Keratinocyte (primary cell): Measurements from ENCODE around the gene TENM4. TPM values are rescaled to one million over a fixed set of nuclear protein-coding genes. Genes with fewer than 3 reads are reported as not detected.

Source experiments
- DNase-seq: peaks from one replicate; pipeline ENCODE4 v3.0.0-alpha.2; 2011; ENCODE audit warnings: low read depth, missing footprints, low spot score
- FAIRE-seq: peaks from 2 replicates; lab custom pipeline; 2011; peaks lifted over from hg19 to GRCh38; lab: Jason Lieb, UNC
- H2AFZ ChIP-seq: 2 replicates; pipeline ENCODE4 v1.6.0; 2012; ENCODE audit warnings: low read length, control low read depth, inconsistent platforms; ENCODE audit not compliant: control insufficient read depth
- H3K27ac ChIP-seq: 2 replicates; pipeline ENCODE4 v1.5.1; 2011; ENCODE audit warnings: low read length; ENCODE audit not compliant: control insufficient read depth, insufficient read depth
- H3K27me3 ChIP-seq: 3 replicates; pipeline ENCODE4 v1.6.0; 2011; ENCODE audit warnings: low read length; ENCODE audit not compliant: control insufficient read depth, insufficient read depth; ENCODE audit errors: extremely low read depth
- H3K36me3 ChIP-seq, 2 experiments: 2 replicates in 1 of 2; 3 replicates in 1 of 2; pipeline ENCODE4 v1.5.1; 2011; ENCODE audit warnings: low read length in 2 of 2, mild to moderate bottlenecking in 1 of 2; ENCODE audit not compliant: control insufficient read depth in 2 of 2, insufficient read depth in 2 of 2; ENCODE audit errors: extremely low read depth in 1 of 2
- H3K4me1 ChIP-seq: 3 replicates; pipeline ENCODE4 v1.5.1; 2011; ENCODE audit warnings: low read length; ENCODE audit not compliant: control insufficient read depth, insufficient read depth; ENCODE audit errors: extremely low read depth
- H3K4me2 ChIP-seq: 3 replicates; pipeline ENCODE4 v1.6.0; 2011; ENCODE audit warnings: low read depth, low read length; ENCODE audit not compliant: control insufficient read depth, insufficient read depth; ENCODE audit errors: extremely low read depth
- H3K4me3 ChIP-seq, 3 experiments: fragments of 200-600 bp in 1 of 3; sonication (generic) in 1 of 3; 2 replicates in 2 of 3; 3 replicates in 1 of 3; pipeline ENCODE4 v1.5.1; 2011 to 2016; ENCODE audit warnings: low read length in 3 of 3, mild to moderate bottlenecking in 3 of 3, control low read depth in 2 of 3, inconsistent platforms in 1 of 3, low read depth in 1 of 3, mixed read lengths in 1 of 3, mixed run types in 1 of 3, moderate library complexity in 1 of 3; ENCODE audit not compliant: control insufficient read depth in 2 of 3, insufficient read depth in 2 of 3; ENCODE audit errors: extremely low read depth in 1 of 3
- H3K79me2 ChIP-seq: 2 replicates; pipeline ENCODE4 v1.6.0; 2012; ENCODE audit warnings: low read length; ENCODE audit not compliant: control insufficient read depth, insufficient read depth
- H3K9ac ChIP-seq: 3 replicates; pipeline ENCODE4 v1.6.0; 2011; ENCODE audit warnings: low read length; ENCODE audit not compliant: control insufficient read depth, insufficient read depth; ENCODE audit errors: extremely low read depth
- H3K9me1 ChIP-seq: 3 replicates; pipeline ENCODE4 v1.6.0; 2011; ENCODE audit warnings: low read length; ENCODE audit not compliant: control insufficient read depth, insufficient read depth; ENCODE audit errors: extremely low read depth
- H3K9me3 ChIP-seq: 2 replicates; pipeline ENCODE4 v1.5.1; 2012; ENCODE audit warnings: low read depth, low read length; ENCODE audit not compliant: control insufficient read depth
- H4K20me1 ChIP-seq: 3 replicates; pipeline ENCODE4 v1.6.0; 2011; ENCODE audit warnings: low read length; ENCODE audit not compliant: control insufficient read depth, insufficient read depth; ENCODE audit errors: extremely low read depth
- EZH2 ChIP-seq: IDR thresholded peaks from one replicate; pipeline ENCODE4 v1.6.1; 2012; ENCODE audit warnings: inconsistent platforms, mild to moderate bottlenecking, low read length, moderate library complexity
- dilution Hi-C: fragments of 300-500 bp; cut with MboI; formaldehyde crosslinking; loops from one replicate; pipeline ENCODE4 v1.7.0; 2020; ENCODE audit warnings: low sequenced_read_pairs; ENCODE audit not compliant: extremely low pct_ligation_motif_present
- polyA plus RNA-seq, 5 experiments: library from polyadenylated mRNA; depleted of rRNA in 3 of 5; stranded (reverse) in 3 of 5; stranded (forward) in 1 of 5; unstranded in 1 of 5; fragments of >200 nt; gene quantifications; 1 replicate in 1 of 5; 2 replicates in 3 of 5; 3 replicates in 1 of 5; pipeline versions ENCODE4 v1.2.1 to v1.2.3, GENCODE V29; 2011 to 2012; ENCODE audit warnings: missing spikeins in 2 of 5, low read depth in 1 of 5, low replicate concordance in 1 of 5
- TF ChIP-seq, protein P1 (sequence below), 3 experiments: IDR thresholded peaks in 1 of 3; conservative IDR thresholded peaks in 1 of 3; optimal IDR thresholded peaks in 1 of 3; 2 replicates in 2 of 3; 3 replicates in 1 of 3; pipeline versions ENCODE3 to v1.5.1; 2011; ENCODE audit warnings: low read length in 3 of 3, mild to moderate bottlenecking in 3 of 3, moderate library complexity in 2 of 3, control low read depth in 1 of 3, inconsistent platforms in 1 of 3; ENCODE audit not compliant: insufficient read depth in 2 of 3; ENCODE audit errors: extremely low read depth in 1 of 3

Gene TENM4
- polyA plus RNA-seq, 1 donor (not counting 4 experiments of a cell fraction or from before 2014, with no cell fraction given) = 3.5 TPM

DNA sequence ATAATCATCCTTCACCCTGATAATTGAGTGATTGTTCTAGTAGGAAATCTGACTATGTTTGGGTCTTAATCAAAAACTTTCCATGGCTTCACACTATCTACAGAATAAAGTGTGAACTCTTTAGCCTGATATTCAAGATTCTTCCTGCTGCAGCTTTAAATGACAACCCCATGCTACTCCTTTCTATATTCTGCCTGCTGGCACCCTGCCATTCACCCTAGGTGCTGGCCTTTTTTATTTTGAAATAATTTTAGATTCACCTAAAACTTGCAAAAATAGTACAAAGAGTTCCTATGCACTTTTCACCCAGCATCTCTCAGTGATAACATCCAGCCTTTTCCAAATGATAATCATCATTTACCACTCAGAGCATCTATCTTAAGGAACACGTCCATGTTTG, 502.8 kb downstream of the TENM4 start:
- no peak for DNase-seq
- FAIRE-seq = no peak
- Histone ChIP-seq H4K20me1 (no peaks in the 10 kb centered on the region), H3K4me3 (no peak overlapping the region), H3K36me3 (peaks cover 0 to 2% of the 10 kb centered on the region in 2 experiments), H3K4me1 (no peaks in the 10 kb centered on the region), H3K9ac (no peak overlapping the region), H3K27me3 (no peaks in the 10 kb centered on the region), H3K9me1 (no peaks in the 10 kb centered on the region), H3K4me2 (no peak overlapping the region), H3K79me2 (no peaks in the 10 kb centered on the region), H2AFZ (no peak overlapping the region), H3K9me3 (no peaks in the 10 kb centered on the region), H3K27ac (no peak overlapping the region)
- dilution Hi-C loops = no loop called here
- TF ChIP-seq, protein P1, sequence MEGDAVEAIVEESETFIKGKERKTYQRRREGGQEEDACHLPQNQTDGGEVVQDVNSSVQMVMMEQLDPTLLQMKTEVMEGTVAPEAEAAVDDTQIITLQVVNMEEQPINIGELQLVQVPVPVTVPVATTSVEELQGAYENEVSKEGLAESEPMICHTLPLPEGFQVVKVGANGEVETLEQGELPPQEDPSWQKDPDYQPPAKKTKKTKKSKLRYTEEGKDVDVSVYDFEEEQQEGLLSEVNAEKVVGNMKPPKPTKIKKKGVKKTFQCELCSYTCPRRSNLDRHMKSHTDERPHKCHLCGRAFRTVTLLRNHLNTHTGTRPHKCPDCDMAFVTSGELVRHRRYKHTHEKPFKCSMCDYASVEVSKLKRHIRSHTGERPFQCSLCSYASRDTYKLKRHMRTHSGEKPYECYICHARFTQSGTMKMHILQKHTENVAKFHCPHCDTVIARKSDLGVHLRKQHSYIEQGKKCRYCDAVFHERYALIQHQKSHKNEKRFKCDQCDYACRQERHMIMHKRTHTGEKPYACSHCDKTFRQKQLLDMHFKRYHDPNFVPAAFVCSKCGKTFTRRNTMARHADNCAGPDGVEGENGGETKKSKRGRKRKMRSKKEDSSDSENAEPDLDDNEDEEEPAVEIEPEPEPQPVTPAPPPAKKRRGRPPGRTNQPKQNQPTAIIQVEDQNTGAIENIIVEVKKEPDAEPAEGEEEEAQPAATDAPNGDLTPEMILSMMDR (optimal IDR thresholded peaks at IDR 0.05 in 1 of 3, IDR thresholded peaks at IDR 0.05 in 1 of 3, conservative IDR thresholded peaks at IDR 0.05 in 1 of 3; ENCODE audit: extremely low read depth in 1 of 3, insufficient read depth in 2 of 3, low read length in 3 of 3) = no peak
- no peak for TF ChIP-seq EZH2

DNA sequence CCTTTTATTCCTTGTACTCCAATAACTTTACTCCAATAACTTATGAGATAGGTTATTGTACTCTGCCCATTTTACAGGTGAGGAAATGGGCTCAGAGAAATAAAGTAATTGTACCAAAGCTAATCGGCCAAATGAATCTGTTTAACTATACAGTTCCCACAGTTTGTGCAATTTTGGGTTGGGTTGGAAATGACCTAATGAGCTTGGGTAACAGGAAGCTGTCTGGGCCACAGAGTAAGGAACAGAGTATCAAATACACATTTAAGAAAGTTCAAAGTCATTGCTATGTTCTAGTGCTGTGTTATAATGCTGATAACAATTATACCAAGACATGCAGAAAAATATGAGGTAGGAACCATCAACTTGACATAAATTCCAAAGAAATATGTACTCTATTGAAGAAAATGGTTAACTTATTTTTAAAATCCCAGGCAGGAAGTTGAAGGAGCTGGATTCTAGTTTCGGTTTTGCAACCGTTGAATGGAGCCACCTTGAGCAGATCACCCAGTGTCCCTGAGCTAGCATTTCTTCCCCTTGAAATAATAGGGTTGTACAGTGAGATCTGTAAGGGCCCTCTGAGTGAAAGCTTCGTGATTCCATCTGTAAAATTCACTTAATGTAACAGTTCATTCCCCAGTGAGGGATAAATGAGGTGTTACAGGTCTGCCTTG, 505.3 kb downstream of the TENM4 start:
- no peak for DNase-seq
- dilution Hi-C loops = no loop called here
- H4K20me1 ChIP-seq = no peaks in the 10 kb centered on the region

More for the DNA sequence above, 505.3 kb downstream of the TENM4 start:
- Histone ChIP-seq H3K4me2 (no peak overlapping the region), H3K27ac (no peak overlapping the region), H3K9me3 (no peaks in the 10 kb centered on the region), H3K27me3 (no peaks in the 10 kb centered on the region), H3K79me2 (no peaks in the 10 kb centered on the region), H3K9ac (no peak overlapping the region), H3K36me3 (peaks cover 0 to 2% of the 10 kb centered on the region in 2 experiments), H3K4me1 (no peaks in the 10 kb centered on the region), H3K9me1 (no peaks in the 10 kb centered on the region), H2AFZ (no peak overlapping the region), H3K4me3 (no peak overlapping the region)
- TF ChIP-seq EZH2 = no peak
- TF ChIP-seq, protein P1 (optimal IDR thresholded peaks at IDR 0.05 in 1 of 3, IDR thresholded peaks at IDR 0.05 in 1 of 3, conservative IDR thresholded peaks at IDR 0.05 in 1 of 3; ENCODE audit: extremely low read depth in 1 of 3, insufficient read depth in 2 of 3, low read length in 3 of 3) = no peak
- FAIRE-seq = no peak
